Spinal cord (tissue), 10 donors: Measurements from ENCODE around the gene ADAM33. TPM values are rescaled to one million over a fixed set of nuclear protein-coding genes. Genes with fewer than 3 reads are reported as not detected.

Source experiments
- DNase-seq, 6 donors: peaks; one replicate each; pipeline versions ENCODE4 v3.0.0 to v3.0.0-alpha.2; 2013 to 2015; ENCODE audit warnings: low spot score in 6 of 6, low read depth in 4 of 6
- H3K27ac ChIP-seq: one replicate; pipeline ENCODE4 v1.5.1; 2013; ENCODE audit warnings: low read depth, low read length, control low read depth
- H3K27me3 ChIP-seq: one replicate; pipeline ENCODE4 v1.6.1; 2013; ENCODE audit warnings: low read length; ENCODE audit not compliant: control insufficient read depth, insufficient read depth
- H3K36me3 ChIP-seq: one replicate; pipeline ENCODE4 v1.6.1; 2013; ENCODE audit warnings: low read length; ENCODE audit not compliant: control insufficient read depth, insufficient read depth
- H3K4me1 ChIP-seq: one replicate; pipeline ENCODE4 v1.6.1; 2013; ENCODE audit warnings: low read length; ENCODE audit not compliant: control insufficient read depth, insufficient read depth
- H3K4me3 ChIP-seq: one replicate; pipeline ENCODE4 v1.5.1; 2013; ENCODE audit warnings: low read depth, low read length, control low read depth
- H3K9me3 ChIP-seq: one replicate; pipeline ENCODE4 v1.6.1; 2013; ENCODE audit warnings: low read length; ENCODE audit not compliant: control insufficient read depth, insufficient read depth
- WGBS: methylation state at CpG from one replicate; pipeline ENCODE4 v1.1.5; 2013; ENCODE audit warnings: missing lambda C conversion rate; ENCODE audit not compliant: insufficient coverage; 5-methylcytosine and 5-hydroxymethylcytosine counted together
- polyA plus RNA-seq, 2 donors: library from polyadenylated mRNA; unstranded; fragments of 120-200 nt; gene quantifications; one replicate each; pipeline ENCODE4 v1.2.1, GENCODE V29; 2013; ENCODE audit not compliant: insufficient read length in 2 of 2
- total RNA-seq, 2 donors: library from RNA; depleted of rRNA in 1 of 2; stranded (reverse); fragments of 120-200 nt in 1 of 2; fragments of >200 nt in 1 of 2; gene quantifications; one replicate each; pipeline versions ENCODE4 v1.2.3 to v1.2.4, GENCODE V29; 2013 to 2014
- donor health status: healthy.

The ADAM33 gene
- total and polyA plus RNA-seq, 4 donors: 18.9 to 46.3 (median 33.5) TPM

- Histone ChIP-seq H3K27me3 (no peaks in the 10 kb centered on the region), H3K4me1 (peaks cover 6% of the 10 kb centered on the region), H3K27ac (no peak overlapping the region), H3K4me3 (no peak overlapping the region), H3K9me3 (no peaks in the 10 kb centered on the region), H3K36me3 (no peaks in the 10 kb centered on the region)
- no peak for DNase-seq
- WGBS: 96% methylated on average over 9 of the region's 9 CpGs
Observed at GRCh38 chr20:3691897-3692296, 10.1 kb upstream of the ADAM33 start.

- no peak for DNase-seq
- H3K4me1 ChIP-seq: peaks cover 11% of the 10 kb centered on the region
Observed at GRCh38 chr20:3691306-3691705, 9.5 kb upstream of the ADAM33 start.

GRCh38 chr20:3690413-3690812 is 8.6 kb upstream of the ADAM33 start:
- Histone ChIP-seq H3K27ac (no peak overlapping the region), H3K4me3 (no peak overlapping the region), H3K9me3 (no peaks in the 10 kb centered on the region), H3K27me3 (no peaks in the 10 kb centered on the region), H3K36me3 (no peaks in the 10 kb centered on the region), H3K4me1 (peaks cover 12% of the 10 kb centered on the region)
- WGBS: 93% methylated on average over 2 of the region's 3 CpGs
- DNase-seq: no peak

More at GRCh38 chr20:3691306-3691705, 9.5 kb upstream of the ADAM33 start:
- no peaks in the 10 kb centered on the region for H3K36me3 ChIP-seq
- WGBS: 89% methylated on average over 16 of the region's 16 CpGs
- no peaks in the 10 kb centered on the region for H3K9me3 ChIP-seq
- no peak overlapping the region for H3K27ac ChIP-seq
- no peaks in the 10 kb centered on the region for H3K27me3 ChIP-seq
- H3K4me3 ChIP-seq: no peak overlapping the region

GRCh38 chr20:3689978-3690377 is 8.2 kb upstream of the ADAM33 start:
- no peak overlapping the region for H3K4me3 ChIP-seq
- no peaks in the 10 kb centered on the region for H3K36me3 ChIP-seq
- H3K27ac ChIP-seq: no peak overlapping the region
- H3K27me3 ChIP-seq: peaks cover under 1% of the 10 kb centered on the region
- H3K4me1 ChIP-seq: peaks cover 12% of the 10 kb centered on the region
- 91% methylated on average over 8 of the region's 11 CpGs for WGBS
- no peak for DNase-seq
- H3K9me3 ChIP-seq: no peaks in the 10 kb centered on the region

- H3K4me1 ChIP-seq: peaks cover 12% of the 10 kb centered on the region
- H3K27me3 ChIP-seq: peaks cover 5% of the 10 kb centered on the region
- H3K36me3 ChIP-seq: no peaks in the 10 kb centered on the region
- H3K9me3 ChIP-seq: no peaks in the 10 kb centered on the region
- WGBS: 80% methylated on average over 1 of the region's 2 CpGs
- H3K27ac ChIP-seq: peak overlapping the region; percentile 75
- DNase-seq: peak in 1 of 6 donors; percentile 48
- no peak overlapping the region for H3K4me3 ChIP-seq
Observed at GRCh38 chr20:3687655-3688054, 5.8 kb upstream of the ADAM33 start.

GRCh38 chr20:3686867-3687321 is 5.1 kb upstream of the ADAM33 start:
- Histone ChIP-seq H3K27me3 (peaks cover 11% of the 10 kb centered on the region), H3K27ac (peak overlapping the region; percentile 75), H3K4me3 (no peak overlapping the region), H3K36me3 (no peaks in the 10 kb centered on the region), H3K4me1 (peaks cover 18% of the 10 kb centered on the region), H3K9me3 (no peaks in the 10 kb centered on the region)
- peak in 3 of 6 donors; percentile 28 to 87 (median 39) for DNase-seq
- 30% methylated on average over 6 of the region's 9 CpGs for WGBS

- 89% methylated on average over 2 of the region's 7 CpGs for WGBS
- no peak overlapping the region for H3K4me3 ChIP-seq
Observed at GRCh38 chr20:3686421-3686820, 4.6 kb upstream of the ADAM33 start.

GRCh38 chr20:3685341-3685740 is 3.5 kb upstream of the ADAM33 start:
- H3K36me3 ChIP-seq: peaks cover 2% of the 10 kb centered on the region
- WGBS: 100% methylated on average over 3 of the region's 7 CpGs
- H3K4me1 ChIP-seq: peaks cover 33% of the 10 kb centered on the region
- DNase-seq: no peak
- H3K27me3 ChIP-seq: peaks cover 25% of the 10 kb centered on the region
- H3K4me3 ChIP-seq: no peak overlapping the region
- no peak overlapping the region for H3K27ac ChIP-seq
- no peaks in the 10 kb centered on the region for H3K9me3 ChIP-seq

More at GRCh38 chr20:3686421-3686820, 4.6 kb upstream of the ADAM33 start:
- Histone ChIP-seq H3K36me3 (no peaks in the 10 kb centered on the region), H3K27me3 (peaks cover 15% of the 10 kb centered on the region), H3K9me3 (no peaks in the 10 kb centered on the region), H3K4me1 (peaks cover 23% of the 10 kb centered on the region), H3K27ac (peak overlapping the region; percentile 75)
- DNase-seq: no peak

GRCh38 chr20:3681352-3681930 is 369 bp downstream of the ADAM33 start:
- Histone ChIP-seq H3K36me3 (peaks cover 2% of the 10 kb centered on the region), H3K27me3 (peaks cover 29% of the 10 kb centered on the region), H3K27ac (peak overlapping the region; percentile 40), H3K9me3 (no peaks in the 10 kb centered on the region), H3K4me3 (peak overlapping the region; percentile 42), H3K4me1 (peaks cover 60% of the 10 kb centered on the region)
- 10% methylated on average over 31 of the region's 32 CpGs for WGBS
- DNase-seq: no peak

GRCh38 chr20:3680701-3681351 is 984 bp downstream of the ADAM33 start:
- peak overlapping the region; percentile 42 for H3K4me3 ChIP-seq
- H3K36me3 ChIP-seq: peaks cover 2% of the 10 kb centered on the region
- H3K9me3 ChIP-seq: no peaks in the 10 kb centered on the region
- H3K27ac ChIP-seq: peak overlapping the region; percentile 40
- DNase-seq: no peak
- peaks cover 61% of the 10 kb centered on the region for H3K4me1 ChIP-seq
- H3K27me3 ChIP-seq: peaks cover 31% of the 10 kb centered on the region
- 76% methylated on average over 10 of the region's 15 CpGs for WGBS
